CD14-positive monocyte (primary cell): ENCODE results near the gene NUMB. TPM values are rescaled to one million over a fixed set of nuclear protein-coding genes. Genes with fewer than 3 reads are reported as not detected.

ENCODE experiments used
- DNase-seq, 3 donors: peaks; one replicate each; pipeline ENCODE4 v3.0.0-alpha.2; 2011 to 2022
- H2AFZ ChIP-seq: 2 replicates; pipeline ENCODE4 v1.6.0; 2012; ENCODE audit warnings: mild to moderate bottlenecking, low read depth, low read length, inconsistent platforms; ENCODE audit not compliant: insufficient read depth, poor library complexity, severe bottlenecking
- H3K27ac ChIP-seq, 2 donors: 1 replicate in 1 of 2; 2 replicates in 1 of 2; pipeline ENCODE4 v1.5.1; 2012 to 2013; ENCODE audit warnings: low read length in 2 of 2, control low read depth in 1 of 2, inconsistent platforms in 1 of 2, low read depth in 1 of 2, mild to moderate bottlenecking in 1 of 2
- H3K27me3 ChIP-seq, 2 donors: one replicate each; pipeline versions ENCODE4 v1.6.0 to v1.6.1; 2011 to 2013; ENCODE audit warnings: low read length in 2 of 2; ENCODE audit not compliant: control insufficient read depth in 2 of 2, insufficient read depth in 2 of 2
- H3K36me3 ChIP-seq, 2 donors: replicated peaks in 1 of 2; 1 replicate in 1 of 2; 2 replicates in 1 of 2; pipeline versions ENCODE4 v1.5.1 to v1.6.1; 2012 to 2013; ENCODE audit warnings: low read length in 2 of 2, control low read depth in 1 of 2, inconsistent platforms in 1 of 2, mild to moderate bottlenecking in 1 of 2; ENCODE audit not compliant: insufficient read depth in 2 of 2, control insufficient read depth in 1 of 2
- H3K4me1 ChIP-seq, 2 donors: 1 replicate in 1 of 2; 2 replicates in 1 of 2; pipeline versions ENCODE4 v1.5.1 to v1.6.1; 2012 to 2013; ENCODE audit warnings: low read length in 2 of 2, control low read depth in 1 of 2, inconsistent platforms in 1 of 2, mild to moderate bottlenecking in 1 of 2, moderate library complexity in 1 of 2; ENCODE audit not compliant: insufficient read depth in 2 of 2, control insufficient read depth in 1 of 2
- H3K4me2 ChIP-seq: replicated peaks from 2 replicates; pipeline ENCODE3; 2012; ENCODE audit warnings: low read length, moderate library complexity, mild to moderate bottlenecking; ENCODE audit not compliant: poor library complexity, severe bottlenecking; ENCODE audit errors: extremely low read depth
- H3K4me3 ChIP-seq, 3 experiments: fragments of 200-600 bp in 1 of 3; sonication (generic) in 1 of 3; replicated peaks in 1 of 3; 1 replicate in 2 of 3; 2 replicates in 1 of 3; pipeline ENCODE4 v1.5.1; 2011 to 2013; ENCODE audit warnings: low read length in 3 of 3, mild to moderate bottlenecking in 3 of 3, control low read depth in 2 of 3, low read depth in 2 of 3, inconsistent platforms in 1 of 3, moderate library complexity in 1 of 3
- H3K79me2 ChIP-seq: 2 replicates; pipeline ENCODE4 v1.6.0; 2012; ENCODE audit warnings: mild to moderate bottlenecking, control low read depth, inconsistent platforms, low read length, moderate library complexity; ENCODE audit not compliant: insufficient read depth
- H3K9ac ChIP-seq: 2 replicates; pipeline ENCODE4 v1.6.0; 2017; ENCODE audit warnings: low read length, mild to moderate bottlenecking; ENCODE audit not compliant: insufficient read depth, poor library complexity, severe bottlenecking
- H3K9me3 ChIP-seq, 2 donors: replicated peaks in 1 of 2; 1 replicate in 1 of 2; 2 replicates in 1 of 2; pipeline versions ENCODE4 v1.5.1 to v1.6.1; 2012 to 2013; ENCODE audit warnings: low read length in 2 of 2, control low read depth in 1 of 2; ENCODE audit not compliant: control insufficient read depth in 1 of 2, insufficient read depth in 1 of 2
- H4K20me1 ChIP-seq: 2 replicates; pipeline ENCODE4 v1.6.0; 2012; ENCODE audit warnings: mild to moderate bottlenecking, low read length, control low read depth, moderate library complexity; ENCODE audit not compliant: insufficient read depth
- H3K27ac Mint-ChIP-seq, 7 donors: one replicate each; pipeline ENCODE4 v1.8.0; 2020; ENCODE audit warnings: mild to moderate bottlenecking in 7 of 7, mixed read lengths in 7 of 7, moderate library complexity in 6 of 7, inconsistent platforms in 2 of 7
- H3K27me3 Mint-ChIP-seq, 3 donors: one replicate each; pipeline ENCODE4 v1.8.0; 2021 to 2022; ENCODE audit warnings: low read depth in 3 of 3, mild to moderate bottlenecking in 3 of 3, mixed read lengths in 3 of 3, moderate library complexity in 3 of 3, inconsistent platforms in 1 of 3
- H3K36me3 Mint-ChIP-seq, 2 donors: one replicate each; pipeline ENCODE4 v1.8.0; 2020; ENCODE audit warnings: mixed read lengths in 2 of 2, inconsistent platforms in 1 of 2, mild to moderate bottlenecking in 1 of 2
- H3K4me1 Mint-ChIP-seq: one replicate; pipeline ENCODE4 v1.8.0; 2020; ENCODE audit warnings: mild to moderate bottlenecking, mixed read lengths
- H3K4me3 Mint-ChIP-seq, 2 donors: one replicate each; pipeline ENCODE4 v1.8.0; 2020; ENCODE audit warnings: mild to moderate bottlenecking in 2 of 2, mixed read lengths in 2 of 2, moderate library complexity in 1 of 2
- H3K9me3 Mint-ChIP-seq, 7 donors: one replicate each; pipeline ENCODE4 v1.8.0; 2020 to 2022; ENCODE audit warnings: mixed read lengths in 7 of 7, mild to moderate bottlenecking in 6 of 7, moderate library complexity in 6 of 7, inconsistent platforms in 2 of 7
- WGBS: methylation state at CpG from one replicate; pipeline ENCODE4 v1.1.5; 2013; ENCODE audit warnings: missing lambda C conversion rate; ENCODE audit not compliant: insufficient coverage; 5-methylcytosine and 5-hydroxymethylcytosine counted together
- intact Hi-C, 2 donors: fragments of 100-400 bp; cut with micrococcal nuclease; formaldehyde crosslinking; loops; one replicate each; pipeline versions ENCODE4 v1.15.0 to v1.15.1; 2023
- polyA plus RNA-seq, 3 donors: library from polyadenylated mRNA; depleted of rRNA in 1 of 3; unstranded in 2 of 3; stranded (reverse) in 1 of 3; fragments of 300-500 nt in 2 of 3; fragments of >200 nt in 1 of 3; fragmentation: Illumina TruSeq in 2 of 3; gene quantifications; 1 replicate in 2 of 3; 2 replicates in 1 of 3; pipeline ENCODE4 v1.2.3, GENCODE V29; 2012 to 2021
- TF ChIP-seq, protein P1 (sequence below): fragments of 200-600 bp; IDR thresholded peaks from one replicate; pipeline ENCODE4 v1.8.0; 2022; ENCODE audit warnings: antibody characterized with exemption, mild to moderate bottlenecking

NUMB gene
- polyA plus RNA-seq, 3 donors, result 83.4 to 223 (median 126) TPM

DNA sequence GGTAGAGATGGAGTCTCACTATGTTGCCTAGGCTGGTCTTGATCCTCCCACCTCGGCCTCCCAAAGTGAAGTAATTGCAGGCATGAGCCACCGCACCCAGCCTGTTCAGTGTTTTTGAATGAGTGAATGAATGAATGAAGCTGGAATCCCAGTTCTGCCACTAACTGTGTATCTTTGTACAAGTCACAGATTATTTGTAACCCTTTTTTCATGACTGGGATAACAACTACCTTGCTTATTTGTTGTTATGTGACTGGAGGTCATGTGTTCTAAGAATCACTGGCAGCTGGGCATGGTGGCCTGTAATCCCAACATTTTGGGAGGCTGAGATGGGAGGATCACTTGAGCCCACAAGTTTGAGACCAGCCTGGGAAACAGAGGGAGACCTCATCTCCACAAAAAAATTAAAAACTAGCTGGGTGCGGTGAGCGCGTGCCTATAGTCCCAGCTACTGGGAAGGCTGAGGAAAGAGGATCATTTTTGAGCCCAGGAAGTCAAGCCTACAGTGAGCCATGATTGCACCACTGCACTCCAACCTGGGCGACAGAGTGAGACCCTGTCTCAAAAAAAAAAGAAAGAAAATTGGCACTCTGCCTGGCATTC is 13.3 kb upstream of the NUMB start:
- Histone ChIP-seq H3K9ac (no peak overlapping the region), H3K36me3 (no peaks in the 10 kb centered on the region), H3K27me3 (no peaks in the 10 kb centered on the region), H2AFZ (no peak overlapping the region), H3K4me1 (peaks cover 18 to 43% of the 10 kb centered on the region in 2 donors), H3K4me3 (no peak overlapping the region), H3K79me2 (peaks cover 7% of the 10 kb centered on the region), H4K20me1 (no peaks in the 10 kb centered on the region), H3K27ac (no peak overlapping the region), H3K9me3 (no peaks in the 10 kb centered on the region), H3K4me2 (no peak overlapping the region)
- Mint-ChIP-seq H3K9me3 (no peaks in the 10 kb centered on the region), H3K4me3 (no peak overlapping the region), H3K27me3 (peaks cover 0 to 3% (median 0%) of the 10 kb centered on the region in 3 donors), H3K4me1 (peaks cover 33% of the 10 kb centered on the region), H3K27ac (peak overlapping the region in 5 of 7 donors; percentile 57 to 79 (median 70)), H3K36me3 (peaks cover 0 to 4% of the 10 kb centered on the region in 2 donors)
- WGBS, result 75% methylated on average over 4 of the region's 6 CpGs
- intact Hi-C loops, result loop anchor here (2.0 to 10.0 kb wide), 4 partner anchors 17 to 174 kb away; no protein-coding TSS in a partner anchor
- TF ChIP-seq, protein P1, sequence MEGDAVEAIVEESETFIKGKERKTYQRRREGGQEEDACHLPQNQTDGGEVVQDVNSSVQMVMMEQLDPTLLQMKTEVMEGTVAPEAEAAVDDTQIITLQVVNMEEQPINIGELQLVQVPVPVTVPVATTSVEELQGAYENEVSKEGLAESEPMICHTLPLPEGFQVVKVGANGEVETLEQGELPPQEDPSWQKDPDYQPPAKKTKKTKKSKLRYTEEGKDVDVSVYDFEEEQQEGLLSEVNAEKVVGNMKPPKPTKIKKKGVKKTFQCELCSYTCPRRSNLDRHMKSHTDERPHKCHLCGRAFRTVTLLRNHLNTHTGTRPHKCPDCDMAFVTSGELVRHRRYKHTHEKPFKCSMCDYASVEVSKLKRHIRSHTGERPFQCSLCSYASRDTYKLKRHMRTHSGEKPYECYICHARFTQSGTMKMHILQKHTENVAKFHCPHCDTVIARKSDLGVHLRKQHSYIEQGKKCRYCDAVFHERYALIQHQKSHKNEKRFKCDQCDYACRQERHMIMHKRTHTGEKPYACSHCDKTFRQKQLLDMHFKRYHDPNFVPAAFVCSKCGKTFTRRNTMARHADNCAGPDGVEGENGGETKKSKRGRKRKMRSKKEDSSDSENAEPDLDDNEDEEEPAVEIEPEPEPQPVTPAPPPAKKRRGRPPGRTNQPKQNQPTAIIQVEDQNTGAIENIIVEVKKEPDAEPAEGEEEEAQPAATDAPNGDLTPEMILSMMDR, result no peak
- DNase-seq, result no peak

- WGBS, result 100% methylated on average over 1 of the region's 3 CpGs
- intact Hi-C loops, result loop anchor here in 1 of 2 donors (5.0 kb wide), 1 partner anchor 47 kb away; no protein-coding TSS in a partner anchor
- Histone ChIP-seq H3K4me1 (peaks cover 44 to 68% of the 10 kb centered on the region in 2 donors), H2AFZ (no peak overlapping the region), H3K9me3 (no peaks in the 10 kb centered on the region), H4K20me1 (no peaks in the 10 kb centered on the region), H3K4me2 (no peak overlapping the region), H3K27ac (no peak overlapping the region), H3K36me3 (no peaks in the 10 kb centered on the region), H3K27me3 (no peaks in the 10 kb centered on the region), H3K4me3 (no peak overlapping the region), H3K9ac (no peak overlapping the region), H3K79me2 (peaks cover 10% of the 10 kb centered on the region)
- TF ChIP-seq, protein P1, result no peak
- peaks cover 55% of the 10 kb centered on the region for H3K4me1 Mint-ChIP-seq
- peak overlapping the region in 2 of 7 donors; percentile 35 to 90 for H3K27ac Mint-ChIP-seq
- peaks cover 0 to 4% of the 10 kb centered on the region in 2 donors for H3K36me3 Mint-ChIP-seq
- no peak overlapping the region for H3K4me3 Mint-ChIP-seq
- no peak for DNase-seq
- no peaks in the 10 kb centered on the region for H3K9me3 Mint-ChIP-seq
- H3K27me3 Mint-ChIP-seq, result peaks cover 0 to 3% (median 0%) of the 10 kb centered on the region in 3 donors
These were observed 10.6 kb upstream of the NUMB start for GRCh38 chr14:73468828-73469375.
